B cell (primary cell): ENCODE measurements around the gene SPECC1. TPM values are rescaled to one million over a fixed set of nuclear protein-coding genes. Genes with fewer than 3 reads are reported as not detected.

Experiments
- ATAC-seq: fragments of 200-7000 bp; cut with Tn5 transposase; one replicate; pipeline ENCODE4 v1.10.0; 2021; ENCODE audit warnings: low read depth, mild to moderate bottlenecking, moderate number of reproducible peaks, moderate library complexity
- CTCF ChIA-PET: fragments of 350-600 bp; sonication (Branson Sonifier 250); formaldehyde crosslinking; loops from one replicate; lab custom pipeline; 2021; ENCODE audit warnings: antibody characterized with exemption, inconsistent platforms; lab: Charles Lee
- POLR2A ChIA-PET: fragments of 350-600 bp; sonication (Branson Sonifier 250); formaldehyde crosslinking; loops from one replicate; lab custom pipeline; 2021; ENCODE audit warnings: antibody characterized with exemption; lab: Charles Lee
- DNase-seq: peaks from one replicate; pipeline ENCODE4 v3.0.0; 2013
- H2AFZ ChIP-seq: 2 replicates; pipeline ENCODE4 v1.6.1; 2012; ENCODE audit warnings: mild to moderate bottlenecking, low read depth, low read length; ENCODE audit not compliant: insufficient read depth, poor library complexity, severe bottlenecking
- H3K27ac ChIP-seq, 2 donors: 1 replicate in 1 of 2; 2 replicates in 1 of 2; pipeline ENCODE4 v1.5.1; 2012 to 2013; ENCODE audit warnings: low read length in 2 of 2, mild to moderate bottlenecking in 2 of 2, moderate library complexity in 1 of 2
- H3K27me3 ChIP-seq, 4 experiments: fragments of 200-600 bp in 1 of 4; sonication (generic) in 1 of 4; replicated peaks in 1 of 4; 1 replicate in 2 of 4; 2 replicates in 2 of 4; pipeline versions ENCODE4 v1.6.1 to v1.7.0; 2013 to 2016; ENCODE audit warnings: low read length in 3 of 4, mild to moderate bottlenecking in 2 of 4, mixed read lengths in 1 of 4, moderate library complexity in 1 of 4; ENCODE audit not compliant: insufficient read depth in 4 of 4, control insufficient read depth in 3 of 4; ENCODE audit errors: control extremely low read depth in 1 of 4
- H3K36me3 ChIP-seq, 2 experiments: replicated peaks in 1 of 2; 1 replicate in 1 of 2; 2 replicates in 1 of 2; pipeline versions ENCODE4 v1.6.1 to v1.7.1; 2013; ENCODE audit warnings: low read length in 1 of 2; ENCODE audit not compliant: insufficient read depth in 2 of 2, control insufficient read depth in 1 of 2; ENCODE audit errors: control extremely low read depth in 1 of 2, extremely low read depth in 1 of 2
- H3K4me1 ChIP-seq, 2 donors: fragments of 200-600 bp in 1 of 2; sonication (generic) in 1 of 2; 1 replicate in 1 of 2; 2 replicates in 1 of 2; pipeline versions ENCODE4 v1.5.1 to v1.6.1; 2013 to 2017; ENCODE audit warnings: low read length in 2 of 2; ENCODE audit not compliant: control insufficient read depth in 2 of 2, insufficient read depth in 2 of 2
- H3K4me2 ChIP-seq: replicated peaks from 2 replicates; pipeline ENCODE3; 2012; ENCODE audit warnings: mild to moderate bottlenecking, low read depth, low read length; ENCODE audit not compliant: poor library complexity, severe bottlenecking
- H3K4me3 ChIP-seq, 5 experiments: fragments of 200-600 bp in 1 of 5; sonication (generic) in 1 of 5; 1 replicate in 3 of 5; 2 replicates in 2 of 5; pipeline versions ENCODE4 v1.5.1 to v1.7.0; 2011 to 2016; ENCODE audit warnings: low read length in 4 of 5, mild to moderate bottlenecking in 4 of 5, low read depth in 2 of 5, control low read depth in 1 of 5, moderate library complexity in 1 of 5; ENCODE audit not compliant: insufficient read depth in 1 of 5; ENCODE audit errors: control extremely low read depth in 1 of 5, extremely low read depth in 1 of 5
- H3K79me2 ChIP-seq: fragments of 200-600 bp; sonication (generic); one replicate; pipeline ENCODE4 v1.6.0; 2016; ENCODE audit warnings: low read length; ENCODE audit not compliant: control insufficient read depth, insufficient read depth
- H3K9ac ChIP-seq: fragments of 200-600 bp; sonication (generic); 2 replicates; pipeline ENCODE4 v1.6.1; 2017; ENCODE audit warnings: mild to moderate bottlenecking, low read length, moderate library complexity
- H3K9me3 ChIP-seq, 3 donors: one replicate each; pipeline versions ENCODE4 v1.6.1 to v1.7.1; 2013; ENCODE audit warnings: low read length in 2 of 3; ENCODE audit not compliant: control insufficient read depth in 2 of 3, insufficient read depth in 1 of 3; ENCODE audit errors: control extremely low read depth in 1 of 3
- H4K20me1 ChIP-seq: 2 replicates; pipeline ENCODE4 v1.6.0; 2012; ENCODE audit warnings: mild to moderate bottlenecking, low read length; ENCODE audit not compliant: insufficient read depth, control insufficient read depth, poor library complexity, severe bottlenecking
- H3K27ac Mint-ChIP-seq: one replicate; pipeline ENCODE4 v1.8.0; 2021; ENCODE audit warnings: mixed read lengths
- H3K27me3 Mint-ChIP-seq: one replicate; pipeline ENCODE4 v1.8.0; 2021; ENCODE audit warnings: mixed read lengths
- H3K4me1 Mint-ChIP-seq: one replicate; pipeline ENCODE4 v1.8.0; 2021; ENCODE audit warnings: mixed read lengths
- H3K4me3 Mint-ChIP-seq: one replicate; pipeline ENCODE4 v1.8.0; 2021; ENCODE audit warnings: mixed read lengths
- H3K9me3 Mint-ChIP-seq: one replicate; pipeline ENCODE4 v1.8.0; 2022; ENCODE audit warnings: mixed read lengths; ENCODE audit not compliant: insufficient read depth
- EZH2 ChIP-seq: IDR thresholded peaks from 2 replicates; pipeline ENCODE4 v1.6.1; 2012; ENCODE audit warnings: borderline replicate concordance, low read depth, mild to moderate bottlenecking, moderate library complexity, low read length; ENCODE audit not compliant: insufficient read depth, poor library complexity, severe bottlenecking
- WGBS: methylation state at CpG from one replicate; pipeline ENCODE4 v1.1.5; 2013; ENCODE audit warnings: missing lambda C conversion rate; ENCODE audit not compliant: insufficient coverage; 5-methylcytosine and 5-hydroxymethylcytosine counted together
- intact Hi-C: fragments of 100-400 bp; cut with micrococcal nuclease; formaldehyde crosslinking; loops from one replicate; pipeline ENCODE4 v1.10.0; 2022
- polyA plus RNA-seq: library from polyadenylated mRNA; depleted of rRNA; stranded (reverse); fragments of >200 nt; gene quantifications from 2 replicates; pipeline ENCODE4 v1.2.3, GENCODE V29; 2012
- total RNA-seq, 2 donors: library from RNA; stranded (reverse); fragments of 120-200 nt in 1 of 2; gene quantifications; 1 replicate in 1 of 2; 2 replicates in 1 of 2; pipeline versions ENCODE4 v1.2.3 to v1.2.4, GENCODE V29; 2013 to 2022
- TF ChIP-seq, protein P1 (sequence below): fragments of 200-600 bp; IDR thresholded peaks from one replicate; pipeline ENCODE4 v1.8.0; 2022; ENCODE audit warnings: antibody characterized with exemption, mild to moderate bottlenecking

The SPECC1 gene
- total and polyA plus RNA-seq, 2 donors (not counting 1 experiment from before 2014, with no cell fraction given): 4.6 to 7.4 TPM

DNA sequence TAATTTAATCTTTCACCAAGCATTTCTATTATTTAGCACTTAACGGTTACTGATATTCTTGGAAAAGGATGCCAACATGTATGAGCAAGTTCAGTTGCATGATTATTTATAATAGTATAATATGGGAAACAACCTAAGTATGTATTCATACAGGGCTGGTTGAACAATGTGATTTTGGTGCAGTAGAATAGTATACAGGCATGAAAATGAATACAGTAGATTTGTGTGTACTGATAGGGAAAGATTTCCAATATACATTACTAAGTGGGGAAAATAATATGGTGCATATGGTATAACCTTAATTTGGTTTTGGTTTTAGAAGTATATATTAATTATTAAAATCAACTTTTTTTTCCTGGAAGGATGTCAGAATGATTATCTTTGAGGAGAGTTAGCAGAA is 109.1 kb downstream of the SPECC1 start:
- DNase-seq: no peak
- H4K20me1 ChIP-seq: no peaks in the 10 kb centered on the region
- H3K36me3 ChIP-seq: no peaks in the 10 kb centered on the region
- no peak overlapping the region for H2AFZ ChIP-seq
- peaks cover 16% of the 10 kb centered on the region for H3K27me3 Mint-ChIP-seq
- intact Hi-C loops: no loop called here
- H3K4me1 ChIP-seq: no peaks in the 10 kb centered on the region
- ChIA-PET POLR2A (no interaction called here), CTCF (interaction anchor here (2.7 kb wide), 1 partner anchor 125 kb away, joined by 39 read pairs; no protein-coding TSS in a partner anchor)
- WGBS: no CpG with 5 or more reads among the region's 1 CpG
- H3K27ac ChIP-seq: no peak overlapping the region
- no peaks in the 10 kb centered on the region for H3K79me2 ChIP-seq
- TF ChIP-seq EZH2: no peak
- TF ChIP-seq, protein P1, sequence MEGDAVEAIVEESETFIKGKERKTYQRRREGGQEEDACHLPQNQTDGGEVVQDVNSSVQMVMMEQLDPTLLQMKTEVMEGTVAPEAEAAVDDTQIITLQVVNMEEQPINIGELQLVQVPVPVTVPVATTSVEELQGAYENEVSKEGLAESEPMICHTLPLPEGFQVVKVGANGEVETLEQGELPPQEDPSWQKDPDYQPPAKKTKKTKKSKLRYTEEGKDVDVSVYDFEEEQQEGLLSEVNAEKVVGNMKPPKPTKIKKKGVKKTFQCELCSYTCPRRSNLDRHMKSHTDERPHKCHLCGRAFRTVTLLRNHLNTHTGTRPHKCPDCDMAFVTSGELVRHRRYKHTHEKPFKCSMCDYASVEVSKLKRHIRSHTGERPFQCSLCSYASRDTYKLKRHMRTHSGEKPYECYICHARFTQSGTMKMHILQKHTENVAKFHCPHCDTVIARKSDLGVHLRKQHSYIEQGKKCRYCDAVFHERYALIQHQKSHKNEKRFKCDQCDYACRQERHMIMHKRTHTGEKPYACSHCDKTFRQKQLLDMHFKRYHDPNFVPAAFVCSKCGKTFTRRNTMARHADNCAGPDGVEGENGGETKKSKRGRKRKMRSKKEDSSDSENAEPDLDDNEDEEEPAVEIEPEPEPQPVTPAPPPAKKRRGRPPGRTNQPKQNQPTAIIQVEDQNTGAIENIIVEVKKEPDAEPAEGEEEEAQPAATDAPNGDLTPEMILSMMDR: no peak
- no peak overlapping the region for H3K27ac Mint-ChIP-seq
- no peak for ATAC-seq
- no peak overlapping the region for H3K4me3 Mint-ChIP-seq
- no peaks in the 10 kb centered on the region for H3K4me1 Mint-ChIP-seq
- H3K9me3 Mint-ChIP-seq: no peaks in the 10 kb centered on the region
- H3K9ac ChIP-seq: no peak overlapping the region
- no peak overlapping the region for H3K4me3 ChIP-seq
- H3K4me2 ChIP-seq: no peak overlapping the region
- no peaks in the 10 kb centered on the region for H3K9me3 ChIP-seq
- H3K27me3 ChIP-seq: no peaks in the 10 kb centered on the region

DNA sequence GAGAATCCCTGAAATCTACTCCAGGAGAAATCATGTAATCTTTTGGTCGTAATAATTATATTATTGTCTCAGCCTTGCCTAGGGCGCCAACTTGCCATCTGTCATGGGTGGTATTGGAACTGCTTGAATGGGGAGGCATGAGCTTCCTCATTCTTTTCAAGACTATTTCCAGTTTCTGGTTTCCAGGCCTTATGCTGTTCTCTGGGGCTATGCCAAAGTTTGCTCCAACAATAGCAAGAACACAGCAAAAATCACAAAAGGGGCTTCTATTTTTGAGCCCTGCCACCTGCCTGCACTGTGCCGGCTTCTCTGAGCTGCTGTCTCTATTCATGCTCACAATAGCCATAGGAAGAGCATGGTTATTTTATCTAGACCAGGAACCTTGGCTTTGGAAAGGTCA is 111.7 kb downstream of the SPECC1 start:
- H3K27ac Mint-ChIP-seq: no peak overlapping the region
- no peaks in the 10 kb centered on the region for H4K20me1 ChIP-seq
- peaks cover 15% of the 10 kb centered on the region for H3K27me3 Mint-ChIP-seq
- H3K9me3 Mint-ChIP-seq: no peaks in the 10 kb centered on the region
- H3K27ac ChIP-seq: no peak overlapping the region
- intact Hi-C loops: loop anchor here (2.0 to 5.0 kb wide), 3 partner anchors 36 to 872 kb away; no protein-coding TSS in a partner anchor
- TF ChIP-seq EZH2: no peak
- TF ChIP-seq, protein P1: no peak
- no peak overlapping the region for H3K4me2 ChIP-seq
- H3K36me3 ChIP-seq: no peaks in the 10 kb centered on the region
- no peaks in the 10 kb centered on the region for H3K4me1 ChIP-seq
- H3K9ac ChIP-seq: no peak overlapping the region
- H3K4me1 Mint-ChIP-seq: no peaks in the 10 kb centered on the region
- ChIA-PET POLR2A (no interaction called here), CTCF (interaction anchor here (0.6 to 3.1 kb wide), 14 partner anchors 12 to 758 kb away, joined by 3 to 34 read pairs (median 4); partner anchors contain the start of gene B9D1)
- H3K4me3 ChIP-seq: no peak overlapping the region
- H3K4me3 Mint-ChIP-seq: no peak overlapping the region
- H2AFZ ChIP-seq: no peak overlapping the region
- 63% methylated on average over 1 of the region's 3 CpGs for WGBS
- H3K9me3 ChIP-seq: no peaks in the 10 kb centered on the region
- no peaks in the 10 kb centered on the region for H3K27me3 ChIP-seq
- no peaks in the 10 kb centered on the region for H3K79me2 ChIP-seq
- no peak for DNase-seq
- no peak for ATAC-seq
